GM18511 (cell line): Measurements from ENCODE around the gene STK33.

Source experiments
- ATAC-seq: cut with Tn5 transposase; IDR thresholded peaks from one replicate; pipeline ENCODE4 v1.9.1; 2021; ENCODE audit warnings: mild to moderate bottlenecking, moderate library complexity; ENCODE audit not compliant: unreplicated experiment

STK33 gene

GRCh38 chr11:8604078-8604723 lies 10.2 kb upstream of the STK33 start:
- peak; percentile 84 for ATAC-seq

DNA sequence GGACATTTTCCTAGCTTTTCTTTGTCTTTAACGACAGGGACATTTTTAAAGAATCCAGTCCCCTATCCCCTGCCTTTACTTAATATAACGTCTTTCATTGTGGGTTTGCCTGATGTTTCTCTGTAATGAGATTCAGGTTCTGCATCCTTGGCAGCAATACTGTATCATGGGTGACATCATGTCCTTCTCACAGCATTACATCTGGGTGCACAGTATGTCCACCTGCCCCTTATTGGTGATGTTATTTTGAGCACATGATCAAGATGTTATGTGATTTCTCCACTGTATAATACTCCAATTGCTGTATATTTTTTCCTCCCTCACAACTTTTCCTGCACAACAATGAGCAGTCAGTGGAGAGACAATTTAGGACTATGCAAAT lies 9.7 kb upstream of the STK33 start:
- no peak for ATAC-seq

GRCh38 chr11:8601376-8602133 lies 7.5 kb upstream of the STK33 start:
- no peak for ATAC-seq

GRCh38 chr11:8598506-8598905 lies 4.5 kb upstream of the STK33 start:
- ATAC-seq, result no peak

GRCh38 chr11:8597182-8597581 lies 3.2 kb upstream of the STK33 start:
- ATAC-seq, result no peak

DNA sequence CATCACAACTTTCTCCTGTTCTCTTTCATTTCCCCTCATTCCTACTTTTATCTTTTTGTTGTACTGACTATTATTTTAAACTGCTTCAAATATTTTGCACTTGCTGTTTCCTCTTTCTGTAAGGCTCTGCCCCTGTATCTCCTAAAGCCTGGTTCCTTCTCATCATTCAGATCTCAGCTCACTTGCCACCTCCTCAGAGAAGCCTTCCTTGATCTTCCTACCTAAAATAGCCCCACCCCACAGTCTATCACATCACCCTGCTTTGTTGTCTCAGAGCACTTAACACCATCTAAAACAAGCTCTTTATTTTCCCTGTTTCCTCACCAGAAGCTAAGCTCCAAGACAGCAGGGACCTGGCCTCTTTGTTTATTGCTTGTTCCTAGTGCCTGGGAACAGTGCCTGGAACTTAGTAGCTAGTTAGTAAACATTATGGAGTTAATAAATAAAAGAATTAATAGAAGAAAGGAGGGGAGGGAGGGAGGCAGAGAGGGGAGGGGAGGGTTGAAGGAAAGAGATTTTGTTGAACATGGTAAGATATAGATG lies 2.5 kb upstream of the STK33 start:
- no peak for ATAC-seq

DNA sequence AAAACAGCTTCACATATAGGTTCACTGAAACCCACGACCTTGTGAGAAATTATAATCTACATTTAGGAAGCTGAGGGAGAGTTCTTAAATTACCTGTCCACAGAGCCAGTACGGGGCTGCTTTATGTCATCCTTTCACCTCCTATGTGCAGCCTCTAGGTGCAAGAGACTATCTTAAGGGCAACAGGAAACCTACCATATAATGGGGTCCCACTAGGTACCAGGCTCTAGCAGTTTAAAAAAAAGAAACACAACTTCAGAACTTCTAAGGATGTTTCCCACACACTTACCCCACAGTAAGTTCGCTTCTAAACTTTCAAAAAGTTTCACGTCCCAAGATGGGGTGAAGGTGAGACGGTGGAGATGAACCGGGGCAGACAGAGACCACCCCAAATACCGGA lies 573 bp downstream of the STK33 start:
- peak; percentile 18 for ATAC-seq

DNA sequence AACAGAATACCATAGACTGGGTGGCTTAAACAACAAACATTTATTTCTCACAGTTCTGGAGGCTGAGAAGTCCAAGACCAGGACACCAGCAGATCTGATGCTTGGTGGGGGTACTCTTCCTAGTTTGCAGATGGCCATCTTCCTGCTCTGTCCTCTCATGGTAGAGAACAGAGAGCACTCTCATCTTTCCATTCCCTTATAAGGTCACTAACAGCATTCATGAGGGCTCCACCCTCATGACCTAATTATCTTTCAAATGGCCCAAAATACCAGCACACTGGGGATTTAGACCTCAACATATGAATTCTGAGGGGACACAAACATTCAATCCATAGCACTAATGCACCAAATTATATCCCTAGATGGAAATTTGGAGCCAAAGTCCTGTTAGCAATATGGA lies 6.1 kb downstream of the STK33 start:
- no peak for ATAC-seq

GRCh38 chr11:8586805-8587204 lies 7.2 kb downstream of the STK33 start:
- no peak for ATAC-seq

DNA sequence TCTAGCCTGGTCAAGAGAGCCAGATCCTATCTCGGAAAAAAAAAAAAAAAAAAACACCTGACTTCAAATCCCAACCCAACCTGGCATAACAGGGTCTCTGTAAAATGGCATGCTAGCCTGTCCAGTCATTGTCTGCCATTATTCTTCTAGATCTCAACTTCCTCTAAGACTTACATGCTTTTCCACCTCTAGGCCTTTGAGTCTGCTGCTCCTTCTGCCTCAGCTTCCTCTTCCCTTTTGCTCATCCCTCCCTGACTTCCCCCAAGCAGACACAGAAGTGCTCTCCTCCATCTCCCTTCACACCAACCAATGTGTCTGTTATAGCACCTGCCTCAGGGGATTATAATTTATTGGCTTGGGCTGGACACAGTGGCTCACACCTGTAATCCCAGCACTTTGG lies 7.8 kb downstream of the STK33 start:
- ATAC-seq, result no peak

DNA sequence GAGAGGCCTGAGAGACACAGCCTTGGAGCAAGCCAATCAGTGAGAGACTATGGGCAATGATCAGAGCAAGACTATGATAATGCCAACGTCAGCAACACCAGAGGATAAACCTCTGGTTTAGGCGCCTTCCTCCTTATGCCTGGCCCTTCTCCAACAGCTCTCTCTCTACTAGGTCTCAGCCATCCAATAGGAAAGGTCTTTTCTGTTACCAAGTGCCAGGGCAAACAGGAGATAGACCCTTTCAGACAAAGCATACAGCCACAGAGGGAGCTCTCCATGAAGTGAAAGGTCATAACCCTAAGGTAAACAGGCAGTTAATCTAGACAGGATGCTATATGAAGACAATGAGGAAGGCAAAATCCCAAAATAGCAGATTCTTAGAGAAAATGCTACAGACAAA lies 9.5 kb downstream of the STK33 start:
- no peak for ATAC-seq

GRCh38 chr11:8584082-8584481 lies 9.9 kb downstream of the STK33 start:
- ATAC-seq, result no peak

GRCh38 chr11:8581300-8581699 lies 12.7 kb downstream of the STK33 start:
- ATAC-seq, result no peak

- no peak for ATAC-seq
These were observed 16.0 kb downstream of the STK33 start for GRCh38 chr11:8577791-8578581.

DNA sequence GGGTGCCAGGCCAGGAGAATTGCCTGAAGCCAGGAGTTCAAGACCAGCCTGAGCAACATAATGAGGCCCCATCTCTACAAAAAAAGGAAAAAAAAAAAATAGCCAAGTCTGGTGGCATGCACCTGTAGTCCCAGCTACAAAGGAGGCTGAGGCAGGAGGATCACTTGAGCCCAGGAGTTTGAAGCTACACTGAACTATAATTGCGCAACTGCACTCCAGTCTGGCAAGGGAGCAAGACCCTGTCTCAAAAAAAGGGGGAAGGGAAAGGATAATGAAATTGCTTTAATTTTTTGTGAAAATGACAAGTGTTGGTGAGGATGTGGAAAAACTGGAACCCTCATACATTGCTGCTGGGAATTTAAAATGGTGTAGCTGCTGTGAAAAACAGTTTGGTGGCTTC lies 19.2 kb downstream of the STK33 start:
- no peak for ATAC-seq

DNA sequence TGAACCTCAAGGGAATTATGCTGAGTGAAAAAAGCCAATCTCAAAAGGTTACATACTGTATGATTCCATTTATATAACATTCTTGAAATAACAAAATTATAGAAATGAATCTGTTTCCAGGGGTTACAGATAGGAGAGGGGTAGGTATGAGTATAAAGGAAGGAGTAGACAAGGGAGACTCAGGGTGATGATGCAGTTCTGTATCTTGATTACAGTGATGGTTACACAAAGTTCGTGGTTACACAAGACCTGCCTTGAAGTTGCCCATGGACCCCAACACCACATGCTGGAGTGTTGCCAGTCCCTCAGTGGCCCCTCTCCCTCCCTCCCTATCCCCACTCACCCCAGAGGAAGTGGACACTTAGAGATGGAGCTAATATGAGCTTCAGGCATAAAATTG lies 20.3 kb downstream of the STK33 start:
- ATAC-seq, result no peak

DNA sequence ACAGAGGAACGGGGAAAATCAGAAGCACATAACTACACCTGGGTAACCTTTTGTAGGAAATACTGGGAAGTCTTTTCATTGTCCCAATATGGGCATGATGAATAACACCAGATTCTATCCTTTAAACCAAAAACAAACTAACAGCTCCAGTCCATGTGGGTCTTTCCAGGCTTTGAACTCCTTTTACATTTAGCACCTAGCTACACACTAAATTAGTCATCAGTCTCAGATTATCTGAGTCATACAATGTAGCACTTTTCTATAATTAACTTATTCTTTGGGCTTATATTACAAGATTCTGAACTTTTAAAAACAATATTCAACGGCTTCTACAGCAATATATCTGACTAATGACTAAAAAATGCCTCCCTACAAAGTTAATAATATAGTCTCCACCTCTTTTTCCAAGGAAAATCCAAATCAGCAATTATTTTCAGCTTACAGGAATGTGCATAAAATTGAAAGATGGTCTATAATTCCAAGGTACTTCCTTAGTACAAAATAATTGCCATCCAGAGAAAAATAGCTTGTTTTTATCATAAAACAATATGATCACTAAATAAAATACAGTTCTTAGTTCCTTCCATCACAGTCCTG lies 26.3 kb downstream of the STK33 start:
- ATAC-seq, result peak; percentile 65

DNA sequence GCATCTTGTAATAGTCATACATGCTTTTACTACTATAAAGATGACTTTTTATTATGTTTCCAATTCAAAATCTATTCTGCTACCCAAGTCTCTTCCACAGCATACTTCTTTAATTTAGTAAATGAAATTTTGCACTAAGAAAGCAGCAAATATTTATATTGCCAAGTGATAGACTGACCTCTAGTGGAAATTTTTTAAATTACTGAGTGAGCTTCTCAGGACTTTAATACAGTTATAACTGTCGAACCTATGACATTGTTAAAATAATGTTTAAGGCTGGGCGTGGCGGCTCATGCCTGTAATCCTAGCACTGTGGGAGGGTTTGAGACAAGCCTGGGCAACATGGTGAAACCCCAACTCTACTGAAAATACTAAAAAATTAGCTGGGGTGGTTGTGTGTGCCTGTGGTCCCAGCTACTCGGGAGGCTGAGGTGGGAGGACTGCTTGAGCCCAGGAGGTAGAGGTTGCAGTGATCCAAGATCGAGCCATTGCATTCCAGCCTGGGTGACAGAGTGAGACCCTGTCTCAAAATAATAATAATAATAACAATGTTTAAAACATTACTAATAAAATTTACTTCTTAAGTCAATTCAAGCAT lies 27.3 kb downstream of the STK33 start:
- peak; percentile 62 for ATAC-seq

GRCh38 chr11:8564526-8564925 lies 29.5 kb downstream of the STK33 start:
- no peak for ATAC-seq

DNA sequence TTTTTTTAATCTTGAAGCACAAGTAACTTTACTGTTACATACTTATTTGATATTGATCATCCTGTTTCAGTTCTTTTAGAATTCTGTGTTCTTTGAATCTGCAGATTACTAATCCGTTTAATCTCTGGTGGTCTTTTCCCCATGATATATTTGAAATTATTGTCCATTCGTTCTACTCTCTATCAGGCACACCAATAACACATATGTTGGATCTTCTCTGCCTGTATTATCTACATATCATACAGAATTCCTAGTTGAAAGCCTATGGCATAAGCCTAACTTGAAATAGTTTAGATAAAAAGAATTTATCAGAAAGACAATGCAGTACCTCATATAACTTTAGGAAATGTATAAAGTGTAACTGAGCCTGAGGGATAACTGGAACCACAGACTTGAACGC lies 32.6 kb downstream of the STK33 start:
- no peak for ATAC-seq

DNA sequence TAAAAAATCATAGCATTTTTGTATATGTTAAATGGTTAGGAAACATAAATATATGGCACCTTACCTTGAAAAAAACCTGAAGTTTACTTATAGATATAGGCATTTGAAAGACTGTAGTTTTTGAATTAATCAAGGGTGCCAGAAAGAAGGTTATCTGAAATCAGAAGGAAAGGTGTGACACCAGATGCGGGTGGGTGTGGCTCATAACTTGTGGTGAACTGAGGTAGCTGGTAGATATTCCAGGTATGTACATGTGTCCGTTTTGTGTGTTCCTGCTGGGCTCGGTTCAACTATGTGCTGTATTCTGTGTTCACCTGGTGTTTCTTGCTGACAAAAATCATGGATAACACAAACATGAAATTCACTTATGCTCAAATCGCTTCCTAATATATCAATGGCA lies 35.6 kb downstream of the STK33 start:
- no peak for ATAC-seq
